Trophoblast cell (in vitro differentiated cells and primary cell): ENCODE data around the gene B4GALNT3.
A peak's percentile ranks its signal among the peaks of the same experiment; 100 is the strongest.

Source experiments
- DNase-seq, 2 donors: peaks; one replicate each; pipeline ENCODE4 v3.0.0-alpha.2; 2016
- H2AFZ ChIP-seq: 2 replicates; pipeline ENCODE4 v1.6.1; 2013; ENCODE audit warnings: low read length, moderate library complexity, mild to moderate bottlenecking; ENCODE audit not compliant: insufficient read depth, poor library complexity
- H2AK5ac ChIP-seq: 2 replicates; pipeline ENCODE4 v1.6.1; 2013; ENCODE audit warnings: mild to moderate bottlenecking, low read length
- H2BK120ac ChIP-seq: 2 replicates; pipeline ENCODE4 v1.6.1; 2013; ENCODE audit warnings: low read length, mild to moderate bottlenecking, moderate library complexity; ENCODE audit not compliant: insufficient read depth, poor library complexity
- H2BK12ac ChIP-seq: 2 replicates; pipeline ENCODE4 v1.6.1; 2013; ENCODE audit warnings: mild to moderate bottlenecking, low read length, moderate library complexity
- H2BK5ac ChIP-seq: 2 replicates; pipeline ENCODE4 v1.6.1; 2013; ENCODE audit warnings: low read length, low read depth, moderate library complexity, mild to moderate bottlenecking; ENCODE audit not compliant: poor library complexity
- H3K14ac ChIP-seq: 2 replicates; pipeline ENCODE4 v1.6.1; 2013; ENCODE audit warnings: mild to moderate bottlenecking, low read length
- H3K18ac ChIP-seq: 2 replicates; pipeline ENCODE4 v1.6.1; 2013; ENCODE audit warnings: mild to moderate bottlenecking, low read length
- H3K23ac ChIP-seq: 2 replicates; pipeline ENCODE4 v1.6.1; 2013; ENCODE audit warnings: low read length
- H3K27ac ChIP-seq: 2 replicates; pipeline ENCODE4 v1.5.1; 2013; ENCODE audit warnings: low read depth, mild to moderate bottlenecking, inconsistent platforms, low read length, moderate library complexity
- H3K27me3 ChIP-seq: 2 replicates; pipeline ENCODE4 v1.6.1; 2013; ENCODE audit warnings: inconsistent platforms, mild to moderate bottlenecking, low read length, moderate library complexity; ENCODE audit not compliant: insufficient read depth
- H3K36me3 ChIP-seq, 2 experiments: 1 replicate in 1 of 2; 2 replicates in 1 of 2; pipeline ENCODE4 v1.6.1; 2013; ENCODE audit warnings: low read length in 2 of 2, mild to moderate bottlenecking in 2 of 2, moderate library complexity in 1 of 2; ENCODE audit not compliant: insufficient read depth in 2 of 2, control insufficient read depth in 1 of 2
- H3K4ac ChIP-seq: 2 replicates; pipeline ENCODE4 v1.6.1; 2013; ENCODE audit warnings: low read depth, mild to moderate bottlenecking, low read length, moderate library complexity
- H3K4me1 ChIP-seq, 2 experiments: 1 replicate in 1 of 2; 2 replicates in 1 of 2; pipeline ENCODE4 v1.6.1; 2013; ENCODE audit warnings: low read length in 2 of 2, mild to moderate bottlenecking in 2 of 2, moderate library complexity in 1 of 2; ENCODE audit not compliant: insufficient read depth in 2 of 2, control insufficient read depth in 1 of 2
- H3K4me2 ChIP-seq: 2 replicates; pipeline ENCODE4 v1.6.1; 2013; ENCODE audit warnings: inconsistent platforms, mild to moderate bottlenecking, low read length, moderate library complexity
- H3K4me3 ChIP-seq: 2 replicates; pipeline ENCODE4 v1.5.1; 2013; ENCODE audit warnings: mild to moderate bottlenecking, low read depth, low read length, inconsistent platforms
- H3K79me1 ChIP-seq: one replicate; pipeline ENCODE4 v1.6.1; 2013; ENCODE audit warnings: low read length
- H3K79me2 ChIP-seq: 2 replicates; pipeline ENCODE4 v1.6.1; 2013; ENCODE audit warnings: low read length, mild to moderate bottlenecking; ENCODE audit not compliant: control insufficient read depth, insufficient read depth, poor library complexity
- H3K9ac ChIP-seq: 2 replicates; pipeline ENCODE4 v1.6.1; 2013; ENCODE audit warnings: mild to moderate bottlenecking, low read length
- H3K9me3 ChIP-seq: 2 replicates; pipeline ENCODE4 v1.6.1; 2013; ENCODE audit warnings: low read depth, mild to moderate bottlenecking, control low read depth, inconsistent platforms, low read length; ENCODE audit not compliant: insufficient read depth
- H4K12ac ChIP-seq: 2 replicates; pipeline ENCODE4 v1.6.1; 2013; ENCODE audit warnings: low read depth, mild to moderate bottlenecking, low read length, moderate library complexity
- H4K8ac ChIP-seq: 2 replicates; pipeline ENCODE4 v1.6.1; 2013; ENCODE audit warnings: low read depth, mild to moderate bottlenecking, low read length, moderate library complexity
- H4K91ac ChIP-seq: one replicate; pipeline ENCODE4 v1.6.1; 2013; ENCODE audit warnings: low read depth, mild to moderate bottlenecking, low read length, moderate library complexity
- WGBS: extraction: QIAGEN DNeasy Blood & Tissue Kit; methylation state at CpG from one replicate; pipeline ENCODE4 v1.1.7; 2013; ENCODE audit warnings: missing lambda C conversion rate; ENCODE audit not compliant: insufficient read length, insufficient coverage; ENCODE audit errors: extremely low coverage; 5-methylcytosine and 5-hydroxymethylcytosine counted together

B4GALNT3 gene

DNA sequence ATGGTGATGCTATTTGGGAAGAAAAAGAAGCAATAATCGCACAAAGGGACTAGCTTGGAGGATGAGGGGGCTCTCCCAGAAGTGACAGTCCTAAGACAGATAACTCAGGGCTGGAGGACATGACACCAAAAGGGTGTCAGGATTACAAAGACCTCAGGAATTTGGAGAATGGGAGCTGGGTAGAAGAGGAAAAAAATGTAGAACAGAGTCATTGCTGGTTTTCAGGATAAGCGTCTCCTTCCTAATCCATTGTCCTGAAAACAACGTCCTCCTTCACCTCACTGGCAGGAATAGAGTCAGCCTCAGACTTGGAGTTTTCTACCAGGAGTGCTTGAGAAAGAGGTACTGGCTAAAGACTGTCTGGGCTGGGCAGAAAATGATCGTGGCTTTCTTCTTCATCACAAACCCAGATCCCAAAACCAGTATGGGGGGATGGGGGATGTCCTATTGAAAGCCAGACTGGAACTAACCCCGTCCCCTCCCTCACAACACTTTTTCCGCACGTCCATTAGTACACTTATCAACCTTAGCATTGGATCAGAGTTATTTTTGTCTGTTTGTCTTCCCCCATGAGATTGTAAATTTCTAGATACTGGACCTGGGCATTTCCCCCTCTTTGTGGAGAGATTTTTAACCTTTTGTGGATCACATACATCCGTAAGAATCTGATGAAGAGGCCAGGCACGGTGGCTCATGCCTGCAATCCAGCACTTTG is 14.3 kb downstream of the B4GALNT3 start:
- Histone ChIP-seq H3K27ac (no peak overlapping the region), H3K4me1 (peaks cover 7 to 16% of the 10 kb centered on the region in 2 experiments), H2AFZ (no peak overlapping the region), H3K36me3 (no peaks in the 10 kb centered on the region), H3K14ac (no peak overlapping the region), H2BK120ac (no peak overlapping the region), H3K18ac (no peak overlapping the region), H3K4ac (no peak overlapping the region), H4K91ac (no peak overlapping the region), H4K8ac (no peak overlapping the region), H3K4me2 (no peak overlapping the region), H3K23ac (no peak overlapping the region), H4K12ac (no peak overlapping the region), H3K79me2 (no peaks in the 10 kb centered on the region), H3K4me3 (no peak overlapping the region), H3K9ac (no peak overlapping the region), H3K27me3 (no peaks in the 10 kb centered on the region), H3K79me1 (no peaks in the 10 kb centered on the region), H3K9me3 (peaks cover 1% of the 10 kb centered on the region), H2BK12ac (no peak overlapping the region), H2BK5ac (no peak overlapping the region), H2AK5ac (no peak overlapping the region)
- peak in 1 of 2 donors; percentile 67 for DNase-seq
- WGBS = no CpG with 5 or more reads among the region's 9 CpGs

DNA sequence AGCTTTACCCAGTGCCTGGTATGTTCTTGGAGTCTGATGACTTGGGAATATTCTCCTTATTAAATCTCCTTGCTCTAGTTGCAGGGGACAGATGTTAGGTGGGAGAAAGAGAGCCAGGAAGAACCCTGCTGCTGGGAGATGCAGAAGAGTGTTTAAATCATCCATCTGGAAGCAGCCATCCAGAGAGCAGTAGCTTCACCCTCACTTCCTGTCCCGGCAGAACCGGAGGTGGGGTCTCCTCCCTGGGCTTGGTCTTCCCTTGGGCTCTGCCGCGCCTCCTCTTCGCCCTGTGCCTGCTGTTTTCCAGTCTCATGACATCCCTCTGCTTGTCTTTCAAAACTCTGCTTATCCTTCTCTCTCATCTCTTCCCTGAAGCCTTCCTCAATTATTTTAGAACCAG is 15.5 kb downstream of the B4GALNT3 start:
- H3K79me2 ChIP-seq = no peaks in the 10 kb centered on the region
- H4K8ac ChIP-seq = no peak overlapping the region
- no peak overlapping the region for H3K9ac ChIP-seq
- no peak overlapping the region for H3K23ac ChIP-seq
- H2BK12ac ChIP-seq = no peak overlapping the region
- H3K27me3 ChIP-seq = no peaks in the 10 kb centered on the region
- H3K4me2 ChIP-seq = no peak overlapping the region
- H4K12ac ChIP-seq = no peak overlapping the region
- H3K14ac ChIP-seq = no peak overlapping the region
- H3K4ac ChIP-seq = no peak overlapping the region
- H3K9me3 ChIP-seq = peaks cover 1% of the 10 kb centered on the region
- H4K91ac ChIP-seq = no peak overlapping the region
- no peak overlapping the region for H3K27ac ChIP-seq
- H3K18ac ChIP-seq = no peak overlapping the region
- WGBS = no CpG with 5 or more reads among the region's 5 CpGs
- H3K4me3 ChIP-seq = no peak overlapping the region
- H3K36me3 ChIP-seq = no peaks in the 10 kb centered on the region
- no peak overlapping the region for H2AK5ac ChIP-seq
- DNase-seq = no peak
- no peak overlapping the region for H2AFZ ChIP-seq
- H2BK120ac ChIP-seq = no peak overlapping the region
- no peaks in the 10 kb centered on the region for H3K79me1 ChIP-seq
- H3K4me1 ChIP-seq = peaks cover 7 to 16% of the 10 kb centered on the region in 2 experiments
- H2BK5ac ChIP-seq = no peak overlapping the region

DNA sequence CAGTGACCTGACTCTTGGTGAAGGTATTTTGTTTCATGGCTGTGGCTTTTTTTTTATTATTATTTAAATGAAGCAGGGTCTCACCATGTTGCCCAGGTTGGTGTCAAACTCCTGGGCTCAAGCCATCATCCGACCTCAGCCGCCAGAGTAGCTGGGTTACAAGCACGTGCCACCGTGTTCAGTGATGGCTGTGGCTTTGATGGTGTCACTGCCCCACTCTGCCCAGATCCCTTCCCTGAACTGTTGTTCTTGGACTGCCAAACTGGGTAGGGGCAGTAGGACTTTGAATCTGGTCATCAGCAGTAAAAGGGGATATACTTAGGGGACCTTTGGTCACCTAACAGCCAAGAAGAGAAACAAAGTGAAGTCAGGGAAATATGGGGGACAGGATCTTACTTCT is 19.4 kb downstream of the B4GALNT3 start:
- Histone ChIP-seq H3K4ac (no peak overlapping the region), H3K4me3 (no peak overlapping the region), H3K4me2 (no peak overlapping the region), H4K91ac (no peak overlapping the region), H3K79me2 (peaks cover 2% of the 10 kb centered on the region), H4K8ac (no peak overlapping the region), H3K18ac (no peak overlapping the region), H3K79me1 (no peaks in the 10 kb centered on the region), H3K27me3 (no peaks in the 10 kb centered on the region), H2AFZ (no peak overlapping the region), H2BK5ac (no peak overlapping the region), H4K12ac (no peak overlapping the region), H2AK5ac (no peak overlapping the region), H2BK12ac (no peak overlapping the region), H3K9ac (no peak overlapping the region), H3K4me1 (peaks cover 10 to 13% of the 10 kb centered on the region in 2 experiments), H3K23ac (no peak overlapping the region), H2BK120ac (no peak overlapping the region), H3K27ac (no peak overlapping the region), H3K14ac (no peak overlapping the region), H3K9me3 (no peaks in the 10 kb centered on the region), H3K36me3 (no peaks in the 10 kb centered on the region)
- WGBS = no CpG with 5 or more reads among the region's 4 CpGs
- no peak for DNase-seq

DNA sequence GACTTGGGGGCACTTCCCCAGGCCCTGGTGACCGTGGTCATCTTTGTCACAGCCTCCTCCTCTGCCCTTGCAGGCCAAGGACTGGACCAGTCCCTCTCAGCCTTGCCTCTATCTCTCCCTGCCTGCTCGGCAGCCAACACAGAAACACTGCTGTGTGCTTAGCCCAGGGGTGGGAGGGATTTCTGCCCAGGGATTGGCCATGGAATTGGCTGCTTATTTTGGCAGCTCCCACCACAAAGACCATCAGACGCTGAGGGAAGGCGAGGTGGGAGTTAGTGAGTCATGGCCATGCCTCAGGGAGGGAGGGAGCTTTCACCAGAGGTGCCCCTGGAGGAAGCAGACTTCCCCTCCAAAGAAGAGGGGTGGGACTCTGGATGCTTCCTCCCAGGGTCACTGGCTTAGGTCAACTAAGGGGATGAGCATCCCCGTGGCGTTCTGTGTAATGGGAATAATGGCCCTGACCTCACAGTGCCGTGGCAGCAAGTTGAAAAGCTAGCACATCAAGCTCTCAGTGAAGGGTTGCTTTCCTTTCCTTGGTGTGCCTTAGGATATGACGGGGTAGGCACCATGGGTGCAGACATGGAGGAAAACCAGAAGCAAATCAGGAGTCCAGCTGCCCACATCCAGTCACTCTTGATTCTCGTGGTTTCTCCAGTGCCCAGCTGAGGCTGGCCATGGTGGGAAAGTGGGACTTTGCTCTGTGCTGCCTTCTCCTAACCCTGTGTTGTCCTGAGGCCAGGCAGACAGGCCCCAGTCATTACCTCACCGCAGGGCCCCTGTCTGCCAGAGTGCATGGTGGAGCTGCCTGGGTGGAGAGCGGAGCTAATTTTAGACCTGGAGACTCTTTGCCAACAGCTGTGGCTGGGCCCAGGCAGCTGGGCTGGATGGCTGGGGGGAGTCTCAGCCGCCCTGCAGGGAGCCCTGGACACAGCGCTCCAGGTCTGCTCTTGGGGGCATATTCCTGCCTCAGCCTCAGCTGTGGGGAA is 21.4 kb downstream of the B4GALNT3 start:
- no peak overlapping the region for H4K8ac ChIP-seq
- no peak overlapping the region for H2BK12ac ChIP-seq
- WGBS = no CpG with 5 or more reads among the region's 13 CpGs
- no peak overlapping the region for H3K9ac ChIP-seq
- H4K12ac ChIP-seq = no peak overlapping the region
- H3K79me1 ChIP-seq = no peaks in the 10 kb centered on the region
- no peak overlapping the region for H2BK5ac ChIP-seq
- H3K4me2 ChIP-seq = no peak overlapping the region
- no peak overlapping the region for H2AFZ ChIP-seq
- H3K9me3 ChIP-seq = no peaks in the 10 kb centered on the region
- no peak overlapping the region for H4K91ac ChIP-seq
- no peak overlapping the region for H3K14ac ChIP-seq
- H3K4me3 ChIP-seq = no peak overlapping the region
- H2BK120ac ChIP-seq = no peak overlapping the region
- H3K27me3 ChIP-seq = no peaks in the 10 kb centered on the region
- no peak for DNase-seq
- no peak overlapping the region for H3K27ac ChIP-seq
- peaks cover 2% of the 10 kb centered on the region for H3K79me2 ChIP-seq
- H3K18ac ChIP-seq = no peak overlapping the region
- peaks cover 7 to 8% of the 10 kb centered on the region in 2 experiments for H3K4me1 ChIP-seq
- H3K36me3 ChIP-seq = no peaks in the 10 kb centered on the region
- H3K23ac ChIP-seq = no peak overlapping the region
- H3K4ac ChIP-seq = no peak overlapping the region
- H2AK5ac ChIP-seq = no peak overlapping the region
